Measurements from ENCODE around the gene SPATA46.

DNA sequence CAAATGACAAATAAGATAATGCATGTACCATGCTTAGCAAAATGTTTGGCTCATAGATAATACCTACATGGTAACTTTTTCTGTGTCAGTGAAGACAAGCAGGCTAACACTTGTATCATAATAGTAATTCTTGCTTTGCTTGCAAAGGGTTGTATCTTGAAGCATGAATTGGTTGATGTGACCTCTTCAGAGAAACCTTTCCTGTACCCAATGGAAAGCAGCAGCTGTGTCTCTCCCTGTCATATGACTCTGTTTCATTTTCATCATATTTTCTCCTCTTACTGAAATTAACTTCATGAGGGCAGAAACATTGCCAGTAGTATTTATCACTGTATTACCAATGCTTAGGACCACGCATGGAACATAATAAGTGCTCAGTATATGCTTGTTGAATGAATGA, 30.9 kb upstream of the SPATA46 start:
- TF ChIP-seq, protein P1, sequence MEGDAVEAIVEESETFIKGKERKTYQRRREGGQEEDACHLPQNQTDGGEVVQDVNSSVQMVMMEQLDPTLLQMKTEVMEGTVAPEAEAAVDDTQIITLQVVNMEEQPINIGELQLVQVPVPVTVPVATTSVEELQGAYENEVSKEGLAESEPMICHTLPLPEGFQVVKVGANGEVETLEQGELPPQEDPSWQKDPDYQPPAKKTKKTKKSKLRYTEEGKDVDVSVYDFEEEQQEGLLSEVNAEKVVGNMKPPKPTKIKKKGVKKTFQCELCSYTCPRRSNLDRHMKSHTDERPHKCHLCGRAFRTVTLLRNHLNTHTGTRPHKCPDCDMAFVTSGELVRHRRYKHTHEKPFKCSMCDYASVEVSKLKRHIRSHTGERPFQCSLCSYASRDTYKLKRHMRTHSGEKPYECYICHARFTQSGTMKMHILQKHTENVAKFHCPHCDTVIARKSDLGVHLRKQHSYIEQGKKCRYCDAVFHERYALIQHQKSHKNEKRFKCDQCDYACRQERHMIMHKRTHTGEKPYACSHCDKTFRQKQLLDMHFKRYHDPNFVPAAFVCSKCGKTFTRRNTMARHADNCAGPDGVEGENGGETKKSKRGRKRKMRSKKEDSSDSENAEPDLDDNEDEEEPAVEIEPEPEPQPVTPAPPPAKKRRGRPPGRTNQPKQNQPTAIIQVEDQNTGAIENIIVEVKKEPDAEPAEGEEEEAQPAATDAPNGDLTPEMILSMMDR (conservative IDR thresholded peaks at IDR 0.05; ENCODE audit: low read depth in 2 of 2) = no peak
- TF ChIP-seq EZH2 (IDR thresholded peaks at IDR 0.05; ENCODE audit: low read depth, unreplicated experiment) (no peak), CREB1 (CRISPR knock-in tag; IDR thresholded peaks at IDR 0.05; ENCODE audit: low read depth) (no peak), REST (IDR thresholded peaks at IDR 0.05; ENCODE audit: unreplicated experiment) (no peak), POLR2AphosphoS5 (IDR thresholded peaks at IDR 0.05; ENCODE audit: low read depth) (no peak)
